Astrocyte (in vitro differentiated cells and primary cell): ENCODE data around the gene CACNB4.

Experiments
- EZH2 ChIP-seq: IDR thresholded peaks from 2 replicates; pipeline ENCODE4 v1.6.1; 2012; ENCODE audit warnings: mild to moderate bottlenecking, low read length, inconsistent platforms; ENCODE audit not compliant: insufficient read depth
- TF ChIP-seq, protein P1 (sequence below): IDR thresholded peaks from 2 replicates; pipeline ENCODE4 v1.5.1; 2011; ENCODE audit warnings: low read depth, mild to moderate bottlenecking, inconsistent platforms, low read length, moderate library complexity; ENCODE audit not compliant: insufficient read depth

DNA sequence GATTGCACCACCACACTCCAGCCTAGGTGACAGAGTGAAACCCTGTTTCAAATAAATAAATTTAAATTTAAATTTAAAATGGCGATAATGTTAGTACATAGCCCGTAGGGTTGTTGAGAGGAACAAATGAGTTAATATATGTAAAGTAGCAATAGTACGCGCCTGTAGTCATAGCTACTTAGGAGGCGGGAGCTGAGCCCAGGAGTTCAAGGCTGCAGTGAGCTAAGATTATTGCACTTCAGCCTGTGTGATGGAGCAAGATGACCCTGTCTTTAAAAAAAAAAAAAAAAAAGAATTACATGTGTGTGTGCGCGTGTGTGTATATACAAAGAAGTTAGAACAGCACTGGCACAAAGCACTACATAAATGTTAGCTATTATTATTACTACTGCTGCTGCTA, 153.2 kb downstream of the CACNB4 start:
- TF ChIP-seq, protein P1, sequence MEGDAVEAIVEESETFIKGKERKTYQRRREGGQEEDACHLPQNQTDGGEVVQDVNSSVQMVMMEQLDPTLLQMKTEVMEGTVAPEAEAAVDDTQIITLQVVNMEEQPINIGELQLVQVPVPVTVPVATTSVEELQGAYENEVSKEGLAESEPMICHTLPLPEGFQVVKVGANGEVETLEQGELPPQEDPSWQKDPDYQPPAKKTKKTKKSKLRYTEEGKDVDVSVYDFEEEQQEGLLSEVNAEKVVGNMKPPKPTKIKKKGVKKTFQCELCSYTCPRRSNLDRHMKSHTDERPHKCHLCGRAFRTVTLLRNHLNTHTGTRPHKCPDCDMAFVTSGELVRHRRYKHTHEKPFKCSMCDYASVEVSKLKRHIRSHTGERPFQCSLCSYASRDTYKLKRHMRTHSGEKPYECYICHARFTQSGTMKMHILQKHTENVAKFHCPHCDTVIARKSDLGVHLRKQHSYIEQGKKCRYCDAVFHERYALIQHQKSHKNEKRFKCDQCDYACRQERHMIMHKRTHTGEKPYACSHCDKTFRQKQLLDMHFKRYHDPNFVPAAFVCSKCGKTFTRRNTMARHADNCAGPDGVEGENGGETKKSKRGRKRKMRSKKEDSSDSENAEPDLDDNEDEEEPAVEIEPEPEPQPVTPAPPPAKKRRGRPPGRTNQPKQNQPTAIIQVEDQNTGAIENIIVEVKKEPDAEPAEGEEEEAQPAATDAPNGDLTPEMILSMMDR: no peak
- TF ChIP-seq EZH2: no peak
